ENCODE measurements around the gene MMP14. TPM values are rescaled to one million over a fixed set of nuclear protein-coding genes. Genes with fewer than 3 reads are reported as not detected.

The MMP14 gene
- total RNA-seq, 1 experiment from 2014 or later, result 34.8 TPM

DNA sequence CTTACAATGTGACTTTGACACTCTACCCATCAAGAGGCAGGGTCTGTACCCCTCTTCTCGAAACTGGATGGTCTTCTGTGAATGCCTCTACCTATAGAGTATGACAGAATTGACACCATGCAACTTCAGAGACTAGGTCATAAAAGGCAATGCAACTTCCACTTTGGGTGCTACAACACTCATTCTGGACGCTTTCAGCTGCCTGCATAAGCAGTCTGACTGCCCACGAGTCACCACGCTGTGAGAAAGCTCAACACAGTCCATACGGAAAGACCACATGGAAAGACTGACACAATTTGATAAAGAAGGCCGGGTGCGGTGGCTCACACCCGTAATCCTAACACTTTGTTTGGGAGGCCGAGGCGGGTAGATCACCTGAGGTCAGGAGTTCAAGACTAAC lies 36.0 kb upstream of the MMP14 start:
- Histone ChIP-seq H3K79me2 (ENCODE audit: low read depth) (no peaks in the 10 kb centered on the region), H3K9me2 (ENCODE audit: insufficient read depth) (no peaks in the 10 kb centered on the region), H3K9me3 (ENCODE audit: insufficient read depth, low read depth) (no peaks in the 10 kb centered on the region), H3K4me1 (replicated peaks; ENCODE audit: insufficient read depth) (no peaks in the 10 kb centered on the region), H3K36me3 (ENCODE audit: low read depth) (no peaks in the 10 kb centered on the region), H2AFZ (no peak overlapping the region), H3F3A (ENCODE audit: insufficient read depth, low read depth) (no peaks in the 10 kb centered on the region), H4K20me1 (ENCODE audit: insufficient read depth) (no peaks in the 10 kb centered on the region), H3K4me2 (no peak overlapping the region), H3K27me3 (ENCODE audit: insufficient read depth, low read depth) (no peaks in the 10 kb centered on the region), H3K27ac (no peak overlapping the region), H3K4me3 (no peak overlapping the region)
- ChIA-PET POLR2A (ENCODE audit: unreplicated experiment) (no interaction called here), CTCF (no interaction called here)
- intact Hi-C loops (cut with micrococcal nuclease; ENCODE audit: unreplicated experiment), result no loop called here
- BruUV-seq (replicated peaks), result no TSS peak
- no peak for TF ChIP-seq EZH2 (IDR thresholded peaks at IDR 0.05; ENCODE audit: low read depth)
- TF ChIP-seq, protein P1, sequence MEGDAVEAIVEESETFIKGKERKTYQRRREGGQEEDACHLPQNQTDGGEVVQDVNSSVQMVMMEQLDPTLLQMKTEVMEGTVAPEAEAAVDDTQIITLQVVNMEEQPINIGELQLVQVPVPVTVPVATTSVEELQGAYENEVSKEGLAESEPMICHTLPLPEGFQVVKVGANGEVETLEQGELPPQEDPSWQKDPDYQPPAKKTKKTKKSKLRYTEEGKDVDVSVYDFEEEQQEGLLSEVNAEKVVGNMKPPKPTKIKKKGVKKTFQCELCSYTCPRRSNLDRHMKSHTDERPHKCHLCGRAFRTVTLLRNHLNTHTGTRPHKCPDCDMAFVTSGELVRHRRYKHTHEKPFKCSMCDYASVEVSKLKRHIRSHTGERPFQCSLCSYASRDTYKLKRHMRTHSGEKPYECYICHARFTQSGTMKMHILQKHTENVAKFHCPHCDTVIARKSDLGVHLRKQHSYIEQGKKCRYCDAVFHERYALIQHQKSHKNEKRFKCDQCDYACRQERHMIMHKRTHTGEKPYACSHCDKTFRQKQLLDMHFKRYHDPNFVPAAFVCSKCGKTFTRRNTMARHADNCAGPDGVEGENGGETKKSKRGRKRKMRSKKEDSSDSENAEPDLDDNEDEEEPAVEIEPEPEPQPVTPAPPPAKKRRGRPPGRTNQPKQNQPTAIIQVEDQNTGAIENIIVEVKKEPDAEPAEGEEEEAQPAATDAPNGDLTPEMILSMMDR (conservative IDR thresholded peaks at IDR 0.05), result no peak
- DNase-seq, result no peak

DNA sequence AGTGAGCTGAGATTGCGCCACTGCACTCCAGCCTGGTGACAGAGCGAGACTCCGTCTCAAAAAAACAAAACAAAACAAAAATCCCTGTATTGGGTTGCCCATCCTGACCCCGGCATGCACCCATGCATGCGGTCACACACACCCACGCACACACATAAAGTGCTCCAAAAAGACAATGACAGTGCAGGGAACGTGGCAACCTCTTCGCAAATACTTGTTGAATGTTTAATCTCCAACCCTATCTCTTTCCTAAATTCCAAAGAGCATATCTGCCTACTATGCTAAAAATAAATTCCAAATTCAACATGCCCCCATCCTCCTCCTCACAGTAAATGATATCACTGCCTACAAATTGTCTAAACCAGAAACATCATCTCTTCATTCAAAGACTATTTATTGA lies 34.7 kb upstream of the MMP14 start:
- ChIA-PET CTCF (no interaction called here), POLR2A (ENCODE audit: unreplicated experiment) (no interaction called here)
- intact Hi-C loops (cut with micrococcal nuclease; ENCODE audit: unreplicated experiment), result no loop called here
- Histone ChIP-seq H3K27me3 (ENCODE audit: insufficient read depth, low read depth) (no peaks in the 10 kb centered on the region), H3F3A (ENCODE audit: insufficient read depth, low read depth) (no peaks in the 10 kb centered on the region), H3K4me1 (replicated peaks; ENCODE audit: insufficient read depth) (no peaks in the 10 kb centered on the region), H3K27ac (no peak overlapping the region), H3K79me2 (ENCODE audit: low read depth) (no peaks in the 10 kb centered on the region), H4K20me1 (ENCODE audit: insufficient read depth) (no peaks in the 10 kb centered on the region), H2AFZ (no peak overlapping the region), H3K9me3 (ENCODE audit: insufficient read depth, low read depth) (no peaks in the 10 kb centered on the region), H3K36me3 (ENCODE audit: low read depth) (no peaks in the 10 kb centered on the region), H3K4me2 (no peak overlapping the region), H3K4me3 (no peak overlapping the region), H3K9me2 (ENCODE audit: insufficient read depth) (no peaks in the 10 kb centered on the region)
- no peak for DNase-seq
- no peak for TF ChIP-seq EZH2 (IDR thresholded peaks at IDR 0.05; ENCODE audit: low read depth)
- TF ChIP-seq, protein P1 (conservative IDR thresholded peaks at IDR 0.05), result no peak
- no TSS peak for BruUV-seq (replicated peaks)

DNA sequence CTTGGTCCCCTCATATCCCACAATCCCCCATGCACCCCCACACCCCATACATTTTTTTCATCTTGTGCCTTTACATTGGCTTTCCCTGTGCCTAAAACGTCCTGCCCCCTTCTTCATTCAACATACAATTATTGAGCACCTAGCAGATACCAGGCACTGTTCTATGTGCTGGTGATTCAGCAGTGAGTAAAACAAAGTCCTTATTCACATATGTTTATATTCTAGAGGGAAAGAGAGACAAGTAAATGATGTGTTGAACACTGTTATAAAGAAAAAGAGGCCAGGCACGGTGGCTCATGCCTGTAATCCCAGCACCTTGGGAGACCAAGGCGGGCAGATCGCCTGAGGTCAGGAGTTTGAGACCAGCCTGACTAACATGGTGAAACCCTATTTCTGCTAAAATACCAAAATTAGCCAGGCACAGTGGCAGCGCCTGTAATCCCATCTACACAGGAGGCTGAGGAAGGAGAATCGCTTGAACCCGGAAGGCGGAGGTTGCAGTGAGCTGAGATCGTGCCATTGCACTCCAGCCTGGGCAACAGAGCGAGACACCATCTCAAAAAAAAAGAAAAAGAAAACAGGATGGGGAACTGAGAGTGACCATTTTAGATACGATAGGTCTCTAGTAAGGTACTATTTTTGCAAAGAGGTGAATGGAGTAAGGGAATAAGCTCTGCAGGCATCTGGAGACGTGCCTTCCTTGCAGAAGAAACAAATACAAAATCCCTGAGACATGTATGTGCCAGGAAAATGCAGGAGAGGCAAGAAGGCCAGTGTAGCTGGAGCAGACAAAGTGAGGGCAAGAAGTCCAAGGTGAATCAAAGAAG lies 33.3 kb upstream of the MMP14 start:
- Histone ChIP-seq H3K4me3 (no peak overlapping the region), H3K36me3 (ENCODE audit: low read depth) (no peaks in the 10 kb centered on the region), H3K4me2 (no peak overlapping the region), H2AFZ (no peak overlapping the region), H3K9me3 (ENCODE audit: insufficient read depth, low read depth) (no peaks in the 10 kb centered on the region), H3K79me2 (ENCODE audit: low read depth) (no peaks in the 10 kb centered on the region), H3K9me2 (ENCODE audit: insufficient read depth) (no peaks in the 10 kb centered on the region), H3K27ac (no peak overlapping the region), H3F3A (ENCODE audit: insufficient read depth, low read depth) (peaks cover 5% of the 10 kb centered on the region; the same call in 1 of the 2 replicates), H3K4me1 (replicated peaks; ENCODE audit: insufficient read depth) (peaks cover 12% of the 10 kb centered on the region), H3K27me3 (ENCODE audit: insufficient read depth, low read depth) (no peaks in the 10 kb centered on the region), H4K20me1 (ENCODE audit: insufficient read depth) (no peaks in the 10 kb centered on the region)
- DNase-seq, result no peak
- intact Hi-C loops (cut with micrococcal nuclease; ENCODE audit: unreplicated experiment), result no loop called here
- POLR2A ChIA-PET (ENCODE audit: unreplicated experiment), result interaction anchor here (0.6 kb wide), 1 partner anchor 153 kb away, joined by 4 read pairs; no protein-coding TSS in a partner anchor
- BruUV-seq (replicated peaks), result no TSS peak
- CTCF ChIA-PET, result no interaction called here
- TF ChIP-seq, protein P1 (conservative IDR thresholded peaks at IDR 0.05), result no peak
- no peak for TF ChIP-seq EZH2 (IDR thresholded peaks at IDR 0.05; ENCODE audit: low read depth)

All from PC-9 (cell line).